ENCODE measurements around the gene FBXW4. TPM values are rescaled to one million over a fixed set of nuclear protein-coding genes. Genes with fewer than 3 reads are reported as not detected.

Gene FBXW4
- total RNA-seq, 1 donor from 2014 or later = 70.7 TPM

- Mint-ChIP-seq H3K4me3 (ENCODE audit: low read depth) (no peak overlapping the region), H3K36me3 (ENCODE audit: insufficient read depth) (peaks cover 3% of the 10 kb centered on the region), H3K9me3 (ENCODE audit: low read depth) (peaks cover 3% of the 10 kb centered on the region), H3K27ac (no peak overlapping the region), H3K27me3 (peaks cover 27% of the 10 kb centered on the region), H3K4me1 (ENCODE audit: low read depth) (no peaks in the 10 kb centered on the region)
- DNase-seq (ENCODE audit: low spot score, unreplicated experiment) = no peak
- TF ChIP-seq CTCF (IDR thresholded peaks at IDR 0.05; ENCODE audit: unreplicated experiment) = no peak
Observed at GRCh38 chr10:101575091-101575490, 119.9 kb downstream of the FBXW4 start.

GRCh38 chr10:101573885-101574753, 120.9 kb downstream of the FBXW4 start:
- H3K27ac Mint-ChIP-seq = no peak overlapping the region

GRCh38 chr10:101572785-101573184, 122.2 kb downstream of the FBXW4 start:
- Mint-ChIP-seq H3K27ac (no peak overlapping the region), H3K9me3 (ENCODE audit: low read depth) (peaks cover 3% of the 10 kb centered on the region), H3K27me3 (peaks cover 47% of the 10 kb centered on the region), H3K4me3 (ENCODE audit: low read depth) (no peak overlapping the region), H3K36me3 (ENCODE audit: insufficient read depth) (no peaks in the 10 kb centered on the region), H3K4me1 (ENCODE audit: low read depth) (peaks cover 6% of the 10 kb centered on the region)
- TF ChIP-seq CTCF (IDR thresholded peaks at IDR 0.05; ENCODE audit: unreplicated experiment) = no peak
- DNase-seq (ENCODE audit: low spot score, unreplicated experiment) = no peak

More at GRCh38 chr10:101573885-101574753, 120.9 kb downstream of the FBXW4 start:
- no peak for TF ChIP-seq CTCF (IDR thresholded peaks at IDR 0.05; ENCODE audit: unreplicated experiment)
- H3K4me1 Mint-ChIP-seq (ENCODE audit: low read depth) = peaks cover 6% of the 10 kb centered on the region
- peaks cover 3% of the 10 kb centered on the region for H3K9me3 Mint-ChIP-seq (ENCODE audit: low read depth)
- H3K27me3 Mint-ChIP-seq = peaks cover 36% of the 10 kb centered on the region
- H3K36me3 Mint-ChIP-seq (ENCODE audit: insufficient read depth) = peaks cover 3% of the 10 kb centered on the region
- no peak overlapping the region for H3K4me3 Mint-ChIP-seq (ENCODE audit: low read depth)
- DNase-seq (ENCODE audit: low spot score, unreplicated experiment) = no peak

- no peak for DNase-seq (ENCODE audit: low spot score, unreplicated experiment)
- no peak overlapping the region for H3K4me3 Mint-ChIP-seq (ENCODE audit: low read depth)
- H3K27ac Mint-ChIP-seq = no peak overlapping the region
- H3K4me1 Mint-ChIP-seq (ENCODE audit: low read depth) = peaks cover 7% of the 10 kb centered on the region
- H3K27me3 Mint-ChIP-seq = peaks cover 53% of the 10 kb centered on the region
- no peak for TF ChIP-seq CTCF (IDR thresholded peaks at IDR 0.05; ENCODE audit: unreplicated experiment)
- H3K36me3 Mint-ChIP-seq (ENCODE audit: insufficient read depth) = no peaks in the 10 kb centered on the region
- H3K9me3 Mint-ChIP-seq (ENCODE audit: low read depth) = peaks cover 3% of the 10 kb centered on the region
Observed at GRCh38 chr10:101572126-101572525, 122.8 kb downstream of the FBXW4 start.

- Mint-ChIP-seq H3K27me3 (peaks cover 58% of the 10 kb centered on the region), H3K4me3 (ENCODE audit: low read depth) (peak overlapping the region; percentile 45), H3K36me3 (ENCODE audit: insufficient read depth) (no peaks in the 10 kb centered on the region), H3K27ac (no peak overlapping the region), H3K4me1 (ENCODE audit: low read depth) (peaks cover 10% of the 10 kb centered on the region), H3K9me3 (ENCODE audit: low read depth) (peaks cover 3% of the 10 kb centered on the region)
- no peak for DNase-seq (ENCODE audit: low spot score, unreplicated experiment)
- TF ChIP-seq CTCF (IDR thresholded peaks at IDR 0.05; ENCODE audit: unreplicated experiment) = no peak
Observed at GRCh38 chr10:101571271-101571925, 123.6 kb downstream of the FBXW4 start.

Data from progenitor cell of endocrine pancreas (in vitro differentiated cells).